Measurements from ENCODE around the gene MN1. TPM values are rescaled to one million over a fixed set of nuclear protein-coding genes. Genes with fewer than 3 reads are reported as not detected.

MN1 gene
- total and polyA plus RNA-seq, 12 donors = 2.3 to 8.3 (median 5.5) TPM

DNA sequence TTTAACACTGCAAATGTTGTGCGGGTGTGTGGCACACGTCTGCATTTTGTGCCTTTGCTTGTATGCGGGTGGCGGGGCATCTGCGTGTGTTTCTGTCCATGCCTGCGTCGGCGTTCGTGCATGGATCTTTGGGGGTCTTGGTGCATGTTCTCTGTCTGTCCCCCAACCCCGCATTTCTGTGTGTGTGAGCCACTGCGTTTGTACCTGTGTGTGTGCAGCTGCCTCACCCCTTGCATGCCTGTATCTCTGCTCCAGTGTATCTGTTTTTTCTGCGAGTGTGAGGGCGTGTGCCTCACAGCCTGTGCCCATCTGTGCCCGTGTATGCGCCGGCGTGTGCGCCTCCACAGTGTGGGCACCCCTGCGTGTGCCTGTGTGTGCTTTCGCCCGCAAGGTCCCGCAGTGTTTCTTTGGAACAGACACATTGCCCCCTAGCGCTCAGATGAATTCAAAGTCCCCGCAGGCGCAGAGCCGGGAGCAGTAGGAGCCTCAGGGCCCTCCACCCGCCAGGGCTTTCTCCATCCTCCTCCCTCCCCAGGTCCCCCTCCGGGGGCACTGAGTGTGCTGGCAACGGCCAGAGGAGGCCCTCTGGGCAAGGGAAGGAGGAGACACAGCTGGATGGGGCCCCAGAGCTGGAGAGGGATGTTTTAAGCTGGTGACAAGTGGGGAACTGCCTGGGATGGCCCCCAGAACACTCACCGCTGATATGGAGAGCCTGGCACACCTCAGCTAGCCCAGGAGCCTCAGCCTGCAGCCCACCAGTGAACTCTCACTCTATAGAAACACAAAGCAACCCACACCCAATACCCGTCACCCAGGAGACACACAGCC, 3.1 kb upstream of the MN1 start:
- Histone ChIP-seq H3K27ac (no peak overlapping the region), H3K36me3 (no peaks in the 10 kb centered on the region), H3K4me1 (peaks cover 0 to 34% (median 22%) of the 10 kb centered on the region in 9 donors), H3K9me3 (no peaks in the 10 kb centered on the region), H3K27me3 (peaks cover 0 to 49% (median 0%) of the 10 kb centered on the region in 7 donors), H3K4me3 (no peak overlapping the region)
- intact Hi-C loops (cut with DNase I) = loop anchor here (1.0 to 10.0 kb wide), 16 partner anchors 70 to 1130 kb away; no protein-coding TSS in a partner anchor
- TF ChIP-seq, protein P1, sequence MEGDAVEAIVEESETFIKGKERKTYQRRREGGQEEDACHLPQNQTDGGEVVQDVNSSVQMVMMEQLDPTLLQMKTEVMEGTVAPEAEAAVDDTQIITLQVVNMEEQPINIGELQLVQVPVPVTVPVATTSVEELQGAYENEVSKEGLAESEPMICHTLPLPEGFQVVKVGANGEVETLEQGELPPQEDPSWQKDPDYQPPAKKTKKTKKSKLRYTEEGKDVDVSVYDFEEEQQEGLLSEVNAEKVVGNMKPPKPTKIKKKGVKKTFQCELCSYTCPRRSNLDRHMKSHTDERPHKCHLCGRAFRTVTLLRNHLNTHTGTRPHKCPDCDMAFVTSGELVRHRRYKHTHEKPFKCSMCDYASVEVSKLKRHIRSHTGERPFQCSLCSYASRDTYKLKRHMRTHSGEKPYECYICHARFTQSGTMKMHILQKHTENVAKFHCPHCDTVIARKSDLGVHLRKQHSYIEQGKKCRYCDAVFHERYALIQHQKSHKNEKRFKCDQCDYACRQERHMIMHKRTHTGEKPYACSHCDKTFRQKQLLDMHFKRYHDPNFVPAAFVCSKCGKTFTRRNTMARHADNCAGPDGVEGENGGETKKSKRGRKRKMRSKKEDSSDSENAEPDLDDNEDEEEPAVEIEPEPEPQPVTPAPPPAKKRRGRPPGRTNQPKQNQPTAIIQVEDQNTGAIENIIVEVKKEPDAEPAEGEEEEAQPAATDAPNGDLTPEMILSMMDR (IDR thresholded peaks at IDR 0.05) = peak; percentile 67 to 85 (median 75)
- peak; percentile 23 to 68 (median 61) for ATAC-seq
- DNase-seq = peak; percentile 70 to 80
- WGBS, 2 donors = 24 to 27% methylated on average over 31 of the region's 31 CpGs

DNA sequence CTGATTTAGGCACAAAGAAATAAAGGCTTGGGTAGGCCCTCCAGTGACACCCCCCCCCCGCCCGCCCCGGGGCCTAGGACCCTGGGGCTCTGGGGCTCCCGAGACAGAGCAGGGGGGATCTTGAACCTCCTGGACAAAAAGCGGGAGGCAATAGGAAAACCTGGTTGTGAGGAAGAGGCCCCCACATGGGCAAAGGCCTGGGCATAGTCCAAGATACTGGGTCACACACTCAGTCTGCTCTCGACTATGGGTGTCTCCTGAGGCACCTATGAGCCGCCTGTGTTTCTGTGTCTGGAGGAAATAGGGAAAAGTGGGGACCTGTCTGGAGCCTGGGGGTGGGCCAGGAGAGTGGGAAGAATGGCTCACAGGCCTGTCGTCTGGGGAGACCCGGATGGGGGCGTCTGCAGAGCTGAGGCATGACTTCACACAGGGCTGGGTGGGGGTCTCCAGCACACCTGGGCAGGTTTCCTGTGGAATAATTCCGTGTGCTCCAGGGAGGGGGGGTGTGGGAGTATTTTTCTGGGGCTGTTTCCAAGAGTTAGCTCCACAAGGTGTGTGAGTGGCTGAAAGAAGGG, 2.4 kb upstream of the MN1 start:
- WGBS, 2 donors = 69 to 72% methylated on average over 11 of the region's 11 CpGs
- H3K36me3 ChIP-seq = no peaks in the 10 kb centered on the region
- peaks cover 0 to 57% (median 0%) of the 10 kb centered on the region in 7 donors for H3K27me3 ChIP-seq
- TF ChIP-seq, protein P1 (IDR thresholded peaks at IDR 0.05) = no peak
- H3K4me3 ChIP-seq = no peak overlapping the region
- peaks cover 2 to 37% (median 29%) of the 10 kb centered on the region in 9 donors for H3K4me1 ChIP-seq
- DNase-seq (no peak), ATAC-seq (no peak)
- intact Hi-C loops (cut with DNase I) = loop anchor here (1.0 to 10.0 kb wide), 17 partner anchors 71 to 1129 kb away; no protein-coding TSS in a partner anchor
- peak overlapping the region in 1 of 10 donors; percentile 9 for H3K27ac ChIP-seq
- no peaks in the 10 kb centered on the region for H3K9me3 ChIP-seq

DNA sequence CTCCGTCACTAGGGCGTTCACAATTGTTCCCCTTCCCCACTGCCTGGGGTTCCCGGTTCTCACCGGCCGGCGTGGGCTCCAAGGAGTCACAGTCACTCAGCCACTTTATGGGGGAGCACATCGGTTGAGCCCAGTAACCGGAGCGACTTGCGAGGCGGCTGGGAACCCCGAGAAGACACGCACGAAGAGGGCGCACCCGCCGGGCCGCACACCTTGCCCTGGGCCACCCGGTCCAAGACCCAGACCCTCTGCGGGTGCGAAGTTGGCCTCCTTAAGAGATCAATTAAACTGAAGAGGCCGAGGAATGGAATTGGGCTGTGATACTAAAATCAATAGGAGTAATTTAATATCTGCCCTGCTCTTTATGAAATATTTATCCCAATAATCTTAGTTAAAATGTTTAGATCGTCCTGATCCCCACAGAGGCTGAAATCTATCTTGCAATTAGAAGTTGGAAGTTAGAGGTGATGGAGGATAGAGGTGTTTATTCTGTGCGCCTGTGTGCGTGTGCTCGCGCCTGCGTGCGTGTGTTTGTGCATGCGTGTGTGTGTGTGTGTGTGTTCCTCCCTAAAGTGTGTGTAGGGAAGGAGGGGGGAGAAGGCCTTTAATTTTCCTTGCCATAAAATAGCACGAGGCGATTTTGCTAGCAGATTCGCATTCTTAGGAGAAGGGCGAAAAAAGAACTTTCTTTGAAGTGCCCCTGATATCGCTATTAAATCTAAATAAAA, 954 bp upstream of the MN1 start:
- Histone ChIP-seq H3K36me3 (peaks cover 0 to 4% (median 0%) of the 10 kb centered on the region in 9 donors), H3K4me1 (peaks cover 3 to 51% (median 34%) of the 10 kb centered on the region in 9 donors), H3K27me3 (peaks cover 0 to 68% (median 9%) of the 10 kb centered on the region in 7 donors), H3K27ac (peak overlapping the region; percentile 77 to 95 (median 87)), H3K9me3 (no peaks in the 10 kb centered on the region), H3K4me3 (peak overlapping the region; percentile 57 to 93 (median 73))
- DNase-seq (no peak), ATAC-seq (peak in 3 of 8 donors; percentile 1 to 4 (median 3))
- intact Hi-C loops (cut with DNase I) = loop anchor here (2.0 to 10.0 kb wide), 15 partner anchors 72 to 1128 kb away; no protein-coding TSS in a partner anchor
- 23 to 27% methylated on average over 35 of the region's 35 CpGs for WGBS, 2 donors
- TF ChIP-seq, protein P1 (IDR thresholded peaks at IDR 0.05) = no peak

DNA sequence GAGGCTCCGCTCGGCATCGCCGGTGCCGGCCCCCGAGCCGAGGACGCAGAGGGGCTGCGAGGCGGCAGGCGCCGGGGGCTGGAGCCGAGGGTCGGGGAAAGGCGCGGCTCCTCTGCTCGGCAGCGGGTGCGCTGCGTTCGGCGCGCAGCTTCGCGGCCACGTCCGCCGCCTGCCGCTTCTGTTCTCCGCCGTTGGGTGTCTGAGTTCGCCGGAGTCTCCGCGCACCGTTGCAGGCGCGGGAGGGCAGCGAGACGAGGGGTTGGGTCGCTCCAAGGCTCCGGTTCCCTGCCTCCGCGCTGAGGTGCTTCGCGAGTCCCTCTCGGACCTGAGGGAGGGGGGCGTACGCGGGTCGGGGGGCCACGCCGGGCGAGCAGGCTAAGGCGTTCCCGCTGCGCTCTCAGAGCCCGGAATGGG, 347 bp downstream of the MN1 start:
- DNase-seq (peak; percentile 40 to 48), ATAC-seq (peak; percentile 14 to 38 (median 23))
- 1% methylated on average over 54 to 58 of the region's 58 CpGs for WGBS, 2 donors
- TF ChIP-seq, protein P1 (IDR thresholded peaks at IDR 0.05) = peak in 3 of 9 donors; percentile 21 to 33 (median 25)
- Histone ChIP-seq H3K36me3 (peaks cover 0 to 15% (median 0%) of the 10 kb centered on the region in 9 donors), H3K4me3 (peak overlapping the region; percentile 57 to 93 (median 73)), H3K27ac (peak overlapping the region; percentile 77 to 95 (median 87)), H3K4me1 (peaks cover 3 to 57% (median 36%) of the 10 kb centered on the region in 9 donors), H3K27me3 (peaks cover 0 to 80% (median 15%) of the 10 kb centered on the region in 7 donors), H3K9me3 (no peaks in the 10 kb centered on the region)
- intact Hi-C loops (cut with DNase I) = loop anchor here (2.0 to 10.0 kb wide), 16 partner anchors 74 to 1126 kb away; no protein-coding TSS in a partner anchor
